ENCODE measurements around the gene INPP4B. TPM values are rescaled to one million over a fixed set of nuclear protein-coding genes. Genes with fewer than 3 reads are reported as not detected.

INPP4B gene
- total RNA-seq, 1 experiment from 2014 or later, result 14.3 TPM

DNA sequence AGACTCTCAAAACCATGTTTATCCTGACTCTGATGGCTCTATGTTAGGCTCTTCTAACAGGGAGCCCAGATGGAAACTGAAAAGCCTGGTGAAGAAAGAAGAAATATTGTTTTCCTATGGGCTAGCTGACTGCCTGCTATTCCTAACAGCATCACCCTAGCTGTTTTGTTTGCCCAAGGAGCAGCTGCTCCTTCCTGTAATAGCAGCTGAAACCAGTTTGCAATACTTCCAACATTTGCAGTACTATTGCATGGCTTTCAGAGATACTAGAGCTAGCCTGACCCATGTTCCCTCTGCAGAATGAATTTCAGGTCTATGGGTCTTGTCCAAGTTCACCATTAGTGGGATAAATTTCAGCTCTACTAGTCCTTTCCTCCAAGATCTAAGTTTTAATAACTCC lies 495.2 kb downstream of the INPP4B start:
- H3K27ac ChIP-seq (ENCODE audit: low read depth, low read length), result no peak overlapping the region
- peaks cover 30 to 32% of the 10 kb centered on the region in 2 experiments for H3K4me1 ChIP-seq (ENCODE audit: control insufficient read depth in 1 of 2, insufficient read depth in 2 of 2, low read length in 2 of 2)
- BruUV-seq (replicated peaks), result no TSS peak
- intact Hi-C loops (cut with micrococcal nuclease), result loop anchor here (5.0 kb wide), 2 partner anchors 201 to 216 kb away; no protein-coding TSS in a partner anchor
- no peak overlapping the region for H3K4me3 ChIP-seq (replicated peaks in 1 of 2; ENCODE audit: low read depth in 1 of 2, low read length in 2 of 2)
- H3K27me3 ChIP-seq (ENCODE audit: insufficient read depth, low read length), result no peaks in the 10 kb centered on the region
- H3K9me2 ChIP-seq (ENCODE audit: insufficient read depth), result no peaks in the 10 kb centered on the region
- no peak overlapping the region for H3K9ac ChIP-seq (ENCODE audit: low read length)
- H3K79me2 ChIP-seq (ENCODE audit: insufficient read depth, low read length), result no peaks in the 10 kb centered on the region
- no peaks in the 10 kb centered on the region for H3K9me3 ChIP-seq (ENCODE audit: control insufficient read depth in 1 of 2, insufficient read depth in 1 of 2, low read depth in 1 of 2, low read length in 2 of 2)
- ChIA-PET CTCF (no interaction called here), POLR2A (no interaction called here), RAD21 (ENCODE audit: low non-redundant PET in 1 of 2, low total read pairs in 2 of 2, uncharacterized antibody in 2 of 2, unreplicated experiment in 2 of 2) (no interaction called here)
- H3K4me2 ChIP-seq (ENCODE audit: low read length), result no peak overlapping the region
- ATAC-seq, result no peak
- H3K36me3 ChIP-seq (ENCODE audit: control insufficient read depth in 1 of 2, insufficient read depth in 2 of 2, low read length in 2 of 2), result no peaks in the 10 kb centered on the region
- H2AFZ ChIP-seq (ENCODE audit: low read depth, low read length, poor library complexity, severe bottlenecking), result no peak overlapping the region
- H4K20me1 ChIP-seq (ENCODE audit: insufficient read depth), result no peaks in the 10 kb centered on the region
- TF ChIP-seq ZNF274 (IDR thresholded peaks at IDR 0.05; ENCODE audit: low read depth, low read length), result no peak
- TF ChIP-seq POLR2AphosphoS5 (IDR thresholded peaks at IDR 0.05; ENCODE audit: low read depth, low read length), result no peak
- TF ChIP-seq JUND (IDR thresholded peaks at IDR 0.05), result no peak
- no peak for TF ChIP-seq TCF7L2 (IDR thresholded peaks at IDR 0.05; ENCODE audit: borderline replicate concordance, extremely low read depth, insufficient read depth, insufficient read length)
- TF ChIP-seq ZFX (IDR thresholded peaks at IDR 0.05), result no peak
- no peak for DNase-seq (ENCODE audit: low read depth, low spot score)

DNA sequence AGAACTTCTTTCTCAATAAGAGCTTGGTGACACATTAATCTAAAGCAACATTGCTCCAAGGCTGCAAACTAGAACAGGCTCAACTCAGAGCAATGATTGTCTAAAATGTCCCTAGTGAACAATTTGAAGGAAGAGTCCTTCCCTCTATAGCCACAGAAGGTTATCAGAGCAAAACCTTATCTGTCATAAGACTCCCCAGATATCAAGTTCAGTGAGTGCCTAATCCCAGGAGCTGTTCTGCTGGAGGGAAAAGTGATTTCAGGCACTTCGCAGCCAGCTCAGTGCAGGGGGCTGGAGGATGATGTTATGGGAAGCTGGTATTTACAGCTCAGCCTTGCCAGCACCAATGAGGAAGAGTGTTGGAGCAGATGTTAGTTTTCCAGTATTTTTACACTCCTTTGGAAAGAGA lies 497.5 kb downstream of the INPP4B start:
- Histone ChIP-seq H3K9ac (ENCODE audit: low read length) (no peak overlapping the region), H3K27ac (ENCODE audit: low read depth, low read length) (no peak overlapping the region), H3K9me3 (ENCODE audit: control insufficient read depth in 1 of 2, insufficient read depth in 1 of 2, low read depth in 1 of 2, low read length in 2 of 2) (no peaks in the 10 kb centered on the region), H3K4me2 (ENCODE audit: low read length) (no peak overlapping the region), H3K4me1 (ENCODE audit: control insufficient read depth in 1 of 2, insufficient read depth in 2 of 2, low read length in 2 of 2) (peaks cover 10 to 12% of the 10 kb centered on the region in 2 experiments), H3K4me3 (replicated peaks in 1 of 2; ENCODE audit: low read depth in 1 of 2, low read length in 2 of 2) (no peak overlapping the region), H3K27me3 (ENCODE audit: insufficient read depth, low read length) (no peaks in the 10 kb centered on the region), H3K36me3 (ENCODE audit: control insufficient read depth in 1 of 2, insufficient read depth in 2 of 2, low read length in 2 of 2) (no peaks in the 10 kb centered on the region), H3K9me2 (ENCODE audit: insufficient read depth) (no peaks in the 10 kb centered on the region), H2AFZ (ENCODE audit: low read depth, low read length, poor library complexity, severe bottlenecking) (no peak overlapping the region), H3K79me2 (ENCODE audit: insufficient read depth, low read length) (no peaks in the 10 kb centered on the region), H4K20me1 (ENCODE audit: insufficient read depth) (no peaks in the 10 kb centered on the region)
- BruUV-seq (replicated peaks), result no TSS peak
- CTCF ChIA-PET, result no interaction called here
- no peak for DNase-seq (ENCODE audit: low read depth, low spot score)
- POLR2A ChIA-PET, result interaction anchor here (0.6 kb wide), 1 partner anchor 10 kb away, joined by 3 read pairs; no protein-coding TSS in a partner anchor
- intact Hi-C loops (cut with micrococcal nuclease), result no loop called here
- RAD21 ChIA-PET (ENCODE audit: low non-redundant PET in 1 of 2, low total read pairs in 2 of 2, uncharacterized antibody in 2 of 2, unreplicated experiment in 2 of 2), result no interaction called here
- ATAC-seq, result no peak
- TF ChIP-seq JUND (IDR thresholded peaks at IDR 0.05) (no peak), ZNF274 (IDR thresholded peaks at IDR 0.05; ENCODE audit: low read depth, low read length) (no peak), EGR1 (IDR thresholded peaks at IDR 0.05; ENCODE audit: low read depth) (no peak)
